ENCODE results near the gene C12orf75.
"Not testable (repeated sequence)": the region's sequence is repeated elsewhere in the genome, so short reads cannot be mapped to it uniquely, and the experiment has no call there.

Gene C12orf75

GRCh38 chr12:105330283-105330930, at the start of gene C12orf75:
TSS of gene C12orf75 (plus strand) at chr12:105330691. CDS start at chr12:105330892, 201 bp downstream.
- peak; percentile 83 for DNase-seq

- no peak for DNase-seq
Observed at GRCh38 chr12:105280966-105281693, 49.4 kb upstream of the C12orf75 start.

GRCh38 chr12:105281694-105282049, 48.8 kb upstream of the C12orf75 start:
- DNase-seq = no peak

- no peak for DNase-seq
Observed at GRCh38 chr12:105285378-105285777, 45.1 kb upstream of the C12orf75 start.

GRCh38 chr12:105287408-105287807, 43.1 kb upstream of the C12orf75 start:
- DNase-seq = no peak

- DNase-seq = no peak
Observed at GRCh38 chr12:105288311-105288996, 42.0 kb upstream of the C12orf75 start.

- no peak for DNase-seq
Observed at GRCh38 chr12:105289114-105289904, 41.2 kb upstream of the C12orf75 start.

- DNase-seq = no peak
Observed at GRCh38 chr12:105291531-105291930, 39.0 kb upstream of the C12orf75 start.

- DNase-seq = no peak
Observed at GRCh38 chr12:105292705-105293104, 37.8 kb upstream of the C12orf75 start.

- DNase-seq = no peak
Observed at GRCh38 chr12:105293187-105293586, 37.3 kb upstream of the C12orf75 start.

GRCh38 chr12:105294161-105294560, 36.3 kb upstream of the C12orf75 start:
- no peak for DNase-seq

- DNase-seq = no peak
Observed at GRCh38 chr12:105294886-105295479, 35.5 kb upstream of the C12orf75 start.

- DNase-seq = no peak
Observed at GRCh38 chr12:105296116-105297089, 34.1 kb upstream of the C12orf75 start.

- no peak for DNase-seq
Observed at GRCh38 chr12:105300883-105301282, 29.6 kb upstream of the C12orf75 start.

- no peak for DNase-seq
Observed at GRCh38 chr12:105301696-105302095, 28.8 kb upstream of the C12orf75 start.

- DNase-seq = not testable (repeated sequence)
Observed at GRCh38 chr12:105302986-105303385, 27.5 kb upstream of the C12orf75 start.

- DNase-seq = not testable (repeated sequence)
Observed at GRCh38 chr12:105304626-105305025, 25.9 kb upstream of the C12orf75 start.

- not testable (repeated sequence) for DNase-seq
Observed at GRCh38 chr12:105307601-105308314, 22.7 kb upstream of the C12orf75 start.

- DNase-seq = not testable (repeated sequence)
Observed at GRCh38 chr12:105308839-105309238, 21.7 kb upstream of the C12orf75 start.

- not testable (repeated sequence) for DNase-seq
Observed at GRCh38 chr12:105309384-105309783, 21.1 kb upstream of the C12orf75 start.

Measured in NCI-H510A treated with DMSO at 0.1 percent for 48 hours (cell line).